Spleen (tissue), 11 donors: ENCODE data around the gene GABBR2. TPM values are rescaled to one million over a fixed set of nuclear protein-coding genes. Genes with fewer than 3 reads are reported as not detected.

Source experiments
- DNase-seq: peaks from one replicate; pipeline ENCODE4 v3.0.0-alpha.2; 2020
- H3K27ac ChIP-seq, 8 donors: fragments of 200-600 bp; sonication (generic) in 7 of 8; 1 replicate in 4 of 8; 2 replicates in 4 of 8; pipeline versions ENCODE4 v1.5.0 to v1.8.0; 2016 to 2021; ENCODE audit warnings: inconsistent platforms in 4 of 8, mild to moderate bottlenecking in 4 of 8, moderate library complexity in 1 of 8
- H3K27me3 ChIP-seq, 7 donors: fragments of 200-600 bp; sonication (generic) in 6 of 7; replicated peaks in 1 of 7; 1 replicate in 4 of 7; 2 replicates in 3 of 7; pipeline versions ENCODE4 v1.5.0 to v1.8.0; 2016 to 2021; ENCODE audit warnings: inconsistent platforms in 3 of 7, mild to moderate bottlenecking in 1 of 7
- H3K36me3 ChIP-seq, 6 donors: fragments of 200-600 bp; sonication (generic) in 5 of 6; 1 replicate in 4 of 6; 2 replicates in 2 of 6; pipeline versions ENCODE4 v1.5.0 to v1.8.0; 2016 to 2021; ENCODE audit warnings: inconsistent platforms in 2 of 6
- H3K4me1 ChIP-seq, 6 donors: fragments of 200-600 bp; sonication (generic) in 5 of 6; 1 replicate in 3 of 6; 2 replicates in 3 of 6; pipeline versions ENCODE4 v1.5.0 to v1.8.0; 2016 to 2021; ENCODE audit warnings: inconsistent platforms in 3 of 6
- H3K4me3 ChIP-seq, 8 donors: fragments of 200-600 bp; sonication (generic) in 7 of 8; 1 replicate in 4 of 8; 2 replicates in 4 of 8; pipeline versions ENCODE4 v1.5.0 to v1.8.0; 2016 to 2021; ENCODE audit warnings: inconsistent platforms in 4 of 8, mild to moderate bottlenecking in 4 of 8, moderate library complexity in 2 of 8
- H3K9me3 ChIP-seq, 8 donors: fragments of 200-600 bp; sonication (generic) in 7 of 8; 1 replicate in 4 of 8; 2 replicates in 4 of 8; pipeline versions ENCODE4 v1.5.0 to v1.8.0; 2016 to 2021; ENCODE audit warnings: inconsistent platforms in 4 of 8
- CTCF ChIP-seq, 11 experiments: fragments of 200-600 bp in 7 of 11; fragments of 450-650 bp in 4 of 11; sonication (generic) in 4 of 11; IDR thresholded peaks in 8 of 11; conservative IDR thresholded peaks in 3 of 11; 1 replicate in 7 of 11; 2 replicates in 4 of 11; pipeline versions ENCODE4 v1.4.0 to v1.8.0; 2016 to 2021; ENCODE audit warnings: antibody characterized with exemption in 11 of 11, inconsistent platforms in 4 of 11, mild to moderate bottlenecking in 1 of 11
- POLR2A ChIP-seq, 3 donors: fragments of 450-650 bp; IDR thresholded peaks; one replicate each; pipeline ENCODE4 v1.5.1; 2017; ENCODE audit warnings: antibody characterized with exemption in 3 of 3, mild to moderate bottlenecking in 1 of 3
- POLR2AphosphoS5 ChIP-seq, 3 donors: sonication (generic); formaldehyde crosslinking; IDR thresholded peaks; one replicate each; pipeline ENCODE4 v1.5.1; 2017; ENCODE audit warnings: antibody characterized with exemption in 3 of 3
- WGBS, 5 donors: extraction: QIAGEN DNeasy Blood & Tissue Kit in 3 of 5; methylation state at CpG; one replicate each; pipeline versions ENCODE4 v1.1.5 to v1.1.7; 2013 to 2018; 5-methylcytosine and 5-hydroxymethylcytosine counted together
- intact Hi-C: fragments of 100-400 bp; cut with DNase I; formaldehyde crosslinking; loops from one replicate; pipeline ENCODE4 v1.15.0; 2023; ENCODE audit warnings: low total_unique reads
- polyA plus RNA-seq, 3 donors: library from polyadenylated mRNA; stranded (reverse); fragments of 200-250 nt; gene quantifications; one replicate each; pipeline ENCODE4 v1.2.1, GENCODE V29; 2013
- total RNA-seq, 7 donors: library from RNA; depleted of rRNA in 3 of 7; stranded (reverse); fragments of >200 nt in 3 of 7; fragmentation: NEBNext Ultra II Directional in 4 of 7; extraction: Animal tissue kit (Norgen Biotek cat#: 25700) in 4 of 7; gene quantifications; one replicate each; pipeline versions ENCODE4 v1.1.0 to v1.2.1, GENCODE V29; 2016 to 2021
- donor health status: healthy with polysubstance abuse.
- donor health status: DM: no; HTN: no; CAD: no; lungs with moderate emphysema.
- donor health status: DM: no; HTN: no; CAD: no.
- donor health status: Bipolar disorder and iron deficiency.
- donor health status: healthy.
- donor health status: DM: no; HTN: no; CAD: no.
- donor health status: DM: yes; HTN: yes; CAD: no.

GABBR2 gene
- total and polyA plus RNA-seq, 10 donors: 0.03 to 0.32 (median 0.07) TPM; not detected in 7

GRCh38 chr9:98455256-98456155 lies 253.2 kb downstream of the GABBR2 start:
- no peak for DNase-seq
- Histone ChIP-seq H3K9me3 (peaks cover 7 to 20% (median 17%) of the 10 kb centered on the region in 8 donors), H3K27ac (no peak overlapping the region), H3K4me3 (no peak overlapping the region), H3K36me3 (no peaks in the 10 kb centered on the region), H3K4me1 (no peaks in the 10 kb centered on the region), H3K27me3 (peaks cover 0 to 47% (median 0%) of the 10 kb centered on the region in 7 donors)
- WGBS, 5 donors: 65 to 74% (median 72%) methylated on average over 12 of the region's 12 CpGs
- TF ChIP-seq POLR2A (IDR thresholded peaks at IDR 0.05) (no peak), CTCF (IDR thresholded peaks at IDR 0.05 in 8 of 11, conservative IDR thresholded peaks at IDR 0.05 in 3 of 11) (no peak), POLR2AphosphoS5 (IDR thresholded peaks at IDR 0.05) (no peak)
- intact Hi-C loops: no loop called here

- H3K4me1 ChIP-seq: no peaks in the 10 kb centered on the region
- intact Hi-C loops: no loop called here
- TF ChIP-seq CTCF (IDR thresholded peaks at IDR 0.05 in 8 of 11, conservative IDR thresholded peaks at IDR 0.05 in 3 of 11): no peak
- no peak for TF ChIP-seq POLR2AphosphoS5 (IDR thresholded peaks at IDR 0.05)
- TF ChIP-seq POLR2A (IDR thresholded peaks at IDR 0.05): no peak
- DNase-seq: no peak
- 83 to 92% (median 88%) methylated on average over 16 of the region's 16 CpGs for WGBS, 5 donors
- no peaks in the 10 kb centered on the region for H3K36me3 ChIP-seq
- H3K27me3 ChIP-seq: peaks cover 0 to 58% (median 0%) of the 10 kb centered on the region in 7 donors
- no peak overlapping the region for H3K27ac ChIP-seq
- peaks cover 0 to 2% (median under 1%) of the 10 kb centered on the region in 8 donors for H3K9me3 ChIP-seq
- no peak overlapping the region for H3K4me3 ChIP-seq
Observed at GRCh38 chr9:98453589-98454311, 255.0 kb downstream of the GABBR2 start.

GRCh38 chr9:98451576-98451975 lies 257.2 kb downstream of the GABBR2 start:
- no peaks in the 10 kb centered on the region for H3K36me3 ChIP-seq
- no peaks in the 10 kb centered on the region for H3K4me1 ChIP-seq
- no peak overlapping the region for H3K27ac ChIP-seq
- no peak for DNase-seq
- H3K4me3 ChIP-seq: no peak overlapping the region
- TF ChIP-seq POLR2A (IDR thresholded peaks at IDR 0.05) (no peak), CTCF (IDR thresholded peaks at IDR 0.05 in 8 of 11, conservative IDR thresholded peaks at IDR 0.05 in 3 of 11) (no peak), POLR2AphosphoS5 (IDR thresholded peaks at IDR 0.05) (no peak)
- H3K9me3 ChIP-seq: no peaks in the 10 kb centered on the region
- H3K27me3 ChIP-seq: peaks cover 0 to 47% (median 0%) of the 10 kb centered on the region in 7 donors
- 50 to 81% (median 70%) methylated on average over 1 of the region's 1 CpG for WGBS, 5 donors
- intact Hi-C loops: no loop called here

GRCh38 chr9:98450496-98450895 lies 258.2 kb downstream of the GABBR2 start:
- Histone ChIP-seq H3K27me3 (peaks cover 0 to 37% (median 0%) of the 10 kb centered on the region in 7 donors), H3K27ac (no peak overlapping the region), H3K9me3 (no peaks in the 10 kb centered on the region), H3K4me1 (no peaks in the 10 kb centered on the region), H3K4me3 (no peak overlapping the region), H3K36me3 (no peaks in the 10 kb centered on the region)
- 56 to 81% (median 74%) methylated on average over 2 of the region's 2 CpGs for WGBS, 5 donors
- no peak for DNase-seq
- intact Hi-C loops: no loop called here
- TF ChIP-seq CTCF (IDR thresholded peaks at IDR 0.05 in 8 of 11, conservative IDR thresholded peaks at IDR 0.05 in 3 of 11) (no peak), POLR2A (IDR thresholded peaks at IDR 0.05) (no peak), POLR2AphosphoS5 (IDR thresholded peaks at IDR 0.05) (no peak)
